Measurements from ENCODE around the gene PTTG1IP2. TPM values are rescaled to one million over a fixed set of nuclear protein-coding genes. Genes with fewer than 3 reads are reported as not detected.

Gene PTTG1IP2
- total RNA-seq, 4 donors from 2014 or later = not detected

DNA sequence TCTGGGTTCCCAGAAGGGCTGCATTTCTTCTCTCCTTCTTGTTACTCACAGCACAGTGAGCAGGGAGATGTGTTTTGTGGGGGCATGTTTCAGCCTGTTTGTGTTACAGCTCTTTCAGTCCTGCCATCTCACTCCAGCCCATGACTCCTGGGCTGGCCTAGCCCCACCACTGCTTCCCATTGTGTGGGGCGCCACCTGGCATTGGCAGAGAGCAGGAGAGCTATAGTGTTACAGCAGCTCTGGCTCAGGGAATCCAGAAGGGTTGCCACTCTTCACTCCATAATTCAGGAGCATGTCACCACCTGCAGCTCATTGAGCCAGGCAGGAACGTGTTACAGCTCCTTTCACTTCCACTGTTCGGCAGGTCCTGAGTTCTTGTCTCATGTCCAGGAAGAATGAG is 36.2 kb upstream of the PTTG1IP2 start:
- TF ChIP-seq POLR2A (IDR thresholded peaks at IDR 0.05) = no peak
- TF ChIP-seq, protein P1, sequence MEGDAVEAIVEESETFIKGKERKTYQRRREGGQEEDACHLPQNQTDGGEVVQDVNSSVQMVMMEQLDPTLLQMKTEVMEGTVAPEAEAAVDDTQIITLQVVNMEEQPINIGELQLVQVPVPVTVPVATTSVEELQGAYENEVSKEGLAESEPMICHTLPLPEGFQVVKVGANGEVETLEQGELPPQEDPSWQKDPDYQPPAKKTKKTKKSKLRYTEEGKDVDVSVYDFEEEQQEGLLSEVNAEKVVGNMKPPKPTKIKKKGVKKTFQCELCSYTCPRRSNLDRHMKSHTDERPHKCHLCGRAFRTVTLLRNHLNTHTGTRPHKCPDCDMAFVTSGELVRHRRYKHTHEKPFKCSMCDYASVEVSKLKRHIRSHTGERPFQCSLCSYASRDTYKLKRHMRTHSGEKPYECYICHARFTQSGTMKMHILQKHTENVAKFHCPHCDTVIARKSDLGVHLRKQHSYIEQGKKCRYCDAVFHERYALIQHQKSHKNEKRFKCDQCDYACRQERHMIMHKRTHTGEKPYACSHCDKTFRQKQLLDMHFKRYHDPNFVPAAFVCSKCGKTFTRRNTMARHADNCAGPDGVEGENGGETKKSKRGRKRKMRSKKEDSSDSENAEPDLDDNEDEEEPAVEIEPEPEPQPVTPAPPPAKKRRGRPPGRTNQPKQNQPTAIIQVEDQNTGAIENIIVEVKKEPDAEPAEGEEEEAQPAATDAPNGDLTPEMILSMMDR (IDR thresholded peaks at IDR 0.05) = no peak
- DNase-seq (ENCODE audit: low spot score in 2 of 2) = no peak
- no peak overlapping the region for H3K4me3 ChIP-seq (ENCODE audit: low read depth, poor library complexity, severe bottlenecking)
- WGBS, 2 donors = 38 to 78% methylated on average over 3 of the region's 3 CpGs
- intact Hi-C loops (cut with DNase I; ENCODE audit: low total_unique reads) = no loop called here

DNA sequence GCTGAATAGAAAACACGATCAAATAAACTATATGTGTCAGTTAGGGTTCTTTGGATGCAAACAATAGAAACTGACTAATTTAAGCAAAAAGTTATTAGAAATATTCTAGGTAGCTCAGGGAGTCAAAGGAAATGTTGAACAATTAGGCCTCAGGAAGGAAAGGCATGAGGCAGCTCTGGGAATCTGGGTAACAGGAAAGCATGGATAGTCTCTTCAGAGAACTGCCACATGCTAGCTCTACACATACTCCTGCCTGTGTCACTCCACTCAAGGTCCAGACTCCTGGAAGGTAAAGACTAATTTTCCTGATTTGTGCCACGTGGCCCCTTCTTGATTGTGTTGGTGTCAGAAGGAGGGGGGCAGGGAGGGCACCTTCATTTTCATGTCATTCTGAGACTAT is 23.8 kb upstream of the PTTG1IP2 start:
- DNase-seq (ENCODE audit: low spot score in 2 of 2) = no peak
- no peak overlapping the region for H3K4me3 ChIP-seq (ENCODE audit: low read depth, poor library complexity, severe bottlenecking)
- intact Hi-C loops (cut with DNase I; ENCODE audit: low total_unique reads) = no loop called here
- no peak for TF ChIP-seq POLR2A (IDR thresholded peaks at IDR 0.05)
- TF ChIP-seq, protein P1 (IDR thresholded peaks at IDR 0.05) = no peak
- 58 to 63% methylated on average over 2 of the region's 2 CpGs for WGBS, 2 donors

DNA sequence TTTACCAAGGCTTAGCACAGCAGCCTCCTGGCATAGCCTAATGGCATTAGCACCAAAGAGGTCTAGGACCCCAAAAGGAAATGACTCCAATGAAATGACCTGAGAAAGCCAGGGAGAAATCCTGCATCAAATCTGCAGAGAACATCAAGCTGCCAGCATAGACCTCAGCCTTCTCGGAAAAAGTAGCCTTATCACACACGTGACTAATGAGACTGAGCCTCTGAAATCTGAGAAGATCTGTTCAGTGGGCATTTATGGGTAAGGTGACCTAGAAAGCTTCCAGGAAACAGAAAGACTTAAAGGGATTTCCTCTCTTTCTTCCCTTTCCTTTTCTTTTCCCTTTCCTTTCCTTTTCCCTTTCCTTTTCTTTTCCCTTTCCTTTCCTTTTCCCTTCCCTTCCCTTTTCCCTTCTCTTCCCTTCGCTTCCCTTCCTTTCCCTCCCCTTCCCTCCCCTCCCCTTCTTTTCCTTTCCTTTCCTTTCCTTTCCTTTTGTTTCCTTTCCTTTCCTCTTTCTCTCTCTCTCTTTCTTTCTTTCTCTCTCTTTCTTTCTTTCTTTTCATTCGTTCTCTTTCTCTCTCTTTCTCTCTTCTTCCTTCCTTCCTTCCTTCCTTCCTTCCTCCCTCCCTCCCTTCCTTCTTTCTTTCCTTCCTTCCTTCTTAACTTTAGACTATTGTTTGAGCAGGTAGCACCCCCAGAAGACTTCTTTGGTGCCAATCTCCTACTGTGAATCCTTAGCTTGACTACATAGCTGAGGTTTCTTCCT is 23.1 kb upstream of the PTTG1IP2 start:
- no peak for TF ChIP-seq POLR2A (IDR thresholded peaks at IDR 0.05)
- TF ChIP-seq, protein P1 (IDR thresholded peaks at IDR 0.05) = no peak
- 62 to 73% methylated on average over 4 of the region's 4 CpGs for WGBS, 2 donors
- no peak for DNase-seq (ENCODE audit: low spot score in 2 of 2)
- intact Hi-C loops (cut with DNase I; ENCODE audit: low total_unique reads) = no loop called here
- no peak overlapping the region for H3K4me3 ChIP-seq (ENCODE audit: low read depth, poor library complexity, severe bottlenecking)

DNA sequence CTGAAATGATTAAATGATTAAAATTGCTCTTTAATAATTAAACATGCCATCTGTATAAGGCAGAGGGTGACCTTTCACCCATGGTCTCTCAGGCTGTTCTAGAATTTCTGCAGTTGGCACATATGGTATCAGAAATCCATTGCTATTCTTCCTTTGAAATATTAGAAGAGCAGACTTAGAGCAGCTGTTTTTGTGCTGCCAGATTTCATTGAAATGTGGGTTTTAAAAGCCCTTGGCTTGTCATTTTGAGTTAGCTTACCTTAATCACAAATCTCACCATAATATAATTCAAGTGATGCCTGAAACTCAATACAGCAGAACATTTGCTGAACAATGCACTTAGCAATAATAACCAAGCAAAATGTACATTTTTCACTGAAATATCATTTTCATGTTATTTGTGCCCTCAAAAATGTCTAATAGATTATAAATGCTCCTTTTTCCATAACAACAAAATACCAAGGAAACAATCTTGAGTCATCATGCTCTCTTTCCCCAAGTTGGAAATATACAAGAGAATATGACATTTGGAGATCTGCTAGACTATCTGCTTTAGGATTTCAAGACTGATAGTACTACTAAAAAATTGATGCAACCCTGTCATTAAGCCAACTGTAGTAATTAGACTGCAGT is 16.1 kb upstream of the PTTG1IP2 start:
- no peak for DNase-seq (ENCODE audit: low spot score in 2 of 2)
- intact Hi-C loops (cut with DNase I; ENCODE audit: low total_unique reads) = no loop called here
- no peak overlapping the region for H3K4me3 ChIP-seq (ENCODE audit: low read depth, poor library complexity, severe bottlenecking)
- TF ChIP-seq, protein P1 (IDR thresholded peaks at IDR 0.05) = no peak
- TF ChIP-seq POLR2A (IDR thresholded peaks at IDR 0.05) = no peak

DNA sequence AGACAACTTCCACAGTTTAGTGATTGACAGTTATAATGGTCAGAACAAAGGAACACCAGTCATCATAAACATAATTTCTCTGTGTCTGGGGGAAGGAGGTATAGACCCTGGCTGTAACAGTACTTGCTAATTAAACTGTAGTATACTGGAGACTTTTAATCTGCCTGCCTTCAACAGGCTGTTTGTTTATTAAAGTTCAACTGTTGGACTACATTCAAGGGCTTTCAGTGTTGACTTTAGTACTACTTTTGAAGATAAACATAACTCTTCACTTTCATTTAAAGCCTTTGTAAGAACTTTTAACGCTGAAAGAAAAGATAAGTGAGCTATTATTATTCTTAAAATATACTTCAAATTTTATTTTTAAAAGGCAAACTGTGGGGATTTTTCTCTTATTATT is 15.5 kb upstream of the PTTG1IP2 start:
- intact Hi-C loops (cut with DNase I; ENCODE audit: low total_unique reads) = no loop called here
- WGBS, 2 donors = 85 to 91% methylated on average over 1 of the region's 1 CpG
- no peak for TF ChIP-seq POLR2A (IDR thresholded peaks at IDR 0.05)
- TF ChIP-seq, protein P1 (IDR thresholded peaks at IDR 0.05) = no peak
- no peak for DNase-seq (ENCODE audit: low spot score in 2 of 2)
- no peak overlapping the region for H3K4me3 ChIP-seq (ENCODE audit: low read depth, poor library complexity, severe bottlenecking)

Measured in lower leg skin (tissue), 4 donors.